ENCODE measurements around the gene TUFT1. TPM values are rescaled to one million over a fixed set of nuclear protein-coding genes. Genes with fewer than 3 reads are reported as not detected.

TUFT1 gene
- total RNA-seq, 1 donor = 5.4 TPM

DNA sequence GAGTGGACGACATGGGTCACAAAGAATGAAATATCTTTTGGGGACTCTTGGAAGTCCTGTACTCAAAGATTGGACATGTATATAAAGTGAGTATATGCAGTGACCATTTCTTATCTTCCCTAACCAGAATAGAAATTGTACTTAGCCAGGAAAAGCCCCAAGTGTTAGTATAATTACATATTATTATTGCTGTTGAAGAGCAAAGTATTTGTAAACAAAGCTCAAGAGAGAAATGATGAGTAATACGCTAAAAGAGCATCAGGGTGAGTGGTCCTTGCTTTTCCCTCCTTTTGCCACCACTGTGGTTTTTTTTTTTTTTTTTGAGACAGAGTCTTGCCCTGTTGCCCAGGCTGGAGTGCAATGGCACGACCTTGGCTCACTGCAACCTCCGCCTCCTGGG lies 35.4 kb upstream of the TUFT1 start:
- no peak for DNase-seq (ENCODE audit: low read depth)
- H3K4me3 ChIP-seq (ENCODE audit: low read depth, low read length) = no peak overlapping the region
- TF ChIP-seq, protein P1, sequence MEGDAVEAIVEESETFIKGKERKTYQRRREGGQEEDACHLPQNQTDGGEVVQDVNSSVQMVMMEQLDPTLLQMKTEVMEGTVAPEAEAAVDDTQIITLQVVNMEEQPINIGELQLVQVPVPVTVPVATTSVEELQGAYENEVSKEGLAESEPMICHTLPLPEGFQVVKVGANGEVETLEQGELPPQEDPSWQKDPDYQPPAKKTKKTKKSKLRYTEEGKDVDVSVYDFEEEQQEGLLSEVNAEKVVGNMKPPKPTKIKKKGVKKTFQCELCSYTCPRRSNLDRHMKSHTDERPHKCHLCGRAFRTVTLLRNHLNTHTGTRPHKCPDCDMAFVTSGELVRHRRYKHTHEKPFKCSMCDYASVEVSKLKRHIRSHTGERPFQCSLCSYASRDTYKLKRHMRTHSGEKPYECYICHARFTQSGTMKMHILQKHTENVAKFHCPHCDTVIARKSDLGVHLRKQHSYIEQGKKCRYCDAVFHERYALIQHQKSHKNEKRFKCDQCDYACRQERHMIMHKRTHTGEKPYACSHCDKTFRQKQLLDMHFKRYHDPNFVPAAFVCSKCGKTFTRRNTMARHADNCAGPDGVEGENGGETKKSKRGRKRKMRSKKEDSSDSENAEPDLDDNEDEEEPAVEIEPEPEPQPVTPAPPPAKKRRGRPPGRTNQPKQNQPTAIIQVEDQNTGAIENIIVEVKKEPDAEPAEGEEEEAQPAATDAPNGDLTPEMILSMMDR (IDR thresholded peaks at IDR 0.05; ENCODE audit: insufficient read depth, low read length) = no peak

DNA sequence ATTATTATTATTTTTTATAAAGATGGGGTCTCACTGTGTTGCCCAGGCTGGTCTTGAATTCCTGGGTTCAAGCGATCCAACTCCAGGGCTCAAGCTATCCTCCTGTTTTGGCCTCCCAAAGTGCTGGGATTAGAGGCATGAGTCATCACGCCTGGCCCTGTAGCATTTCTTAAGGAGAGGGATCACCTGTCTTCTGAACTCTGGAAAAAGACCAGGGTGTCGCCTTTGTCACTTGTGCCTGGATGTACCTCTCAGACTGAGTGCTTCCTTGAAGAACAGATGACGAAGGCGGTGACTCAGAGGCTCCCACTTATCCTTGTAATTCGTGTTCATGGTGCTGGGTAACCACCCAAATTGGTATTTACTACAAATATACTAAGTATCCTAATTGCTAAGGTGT lies 31.3 kb upstream of the TUFT1 start:
- DNase-seq (ENCODE audit: low read depth) = no peak
- TF ChIP-seq, protein P1 (IDR thresholded peaks at IDR 0.05; ENCODE audit: insufficient read depth, low read length) = no peak
- H3K4me3 ChIP-seq (ENCODE audit: low read depth, low read length) = no peak overlapping the region

DNA sequence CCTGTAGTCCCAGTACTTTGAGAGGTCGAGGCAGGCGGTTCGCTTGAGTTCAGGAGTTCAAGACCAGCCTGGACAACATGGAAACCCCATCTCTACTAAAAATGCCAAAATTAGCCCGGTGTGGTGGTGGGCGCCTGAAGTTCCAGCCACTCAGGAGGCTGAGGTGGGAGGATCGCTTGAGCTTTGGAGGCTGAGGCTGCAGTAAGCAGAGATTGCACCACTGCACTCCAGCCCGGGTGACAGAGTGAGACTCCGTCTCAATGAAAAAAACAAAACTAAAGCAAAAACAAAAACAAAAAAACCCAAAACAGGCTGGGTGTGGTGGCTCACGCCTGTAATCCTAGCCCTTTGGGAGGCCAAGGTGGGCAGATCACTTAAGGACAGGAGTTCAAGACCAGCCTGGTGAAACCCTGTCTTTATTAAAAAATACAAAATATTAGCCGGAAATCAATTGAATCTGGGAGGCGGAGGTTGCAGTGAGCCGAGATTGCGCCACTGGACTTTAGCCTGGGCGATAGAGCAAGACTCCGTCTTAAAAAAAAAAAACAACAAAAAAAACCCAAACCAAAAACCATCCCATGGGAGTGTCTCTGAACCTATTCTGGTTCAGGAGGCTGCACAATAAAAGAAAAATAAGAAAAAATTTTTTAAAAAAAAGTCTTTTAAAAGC lies 30.6 kb upstream of the TUFT1 start:
- TF ChIP-seq, protein P1 (IDR thresholded peaks at IDR 0.05; ENCODE audit: insufficient read depth, low read length) = no peak
- no peak overlapping the region for H3K4me3 ChIP-seq (ENCODE audit: low read depth, low read length)
- no peak for DNase-seq (ENCODE audit: low read depth)

DNA sequence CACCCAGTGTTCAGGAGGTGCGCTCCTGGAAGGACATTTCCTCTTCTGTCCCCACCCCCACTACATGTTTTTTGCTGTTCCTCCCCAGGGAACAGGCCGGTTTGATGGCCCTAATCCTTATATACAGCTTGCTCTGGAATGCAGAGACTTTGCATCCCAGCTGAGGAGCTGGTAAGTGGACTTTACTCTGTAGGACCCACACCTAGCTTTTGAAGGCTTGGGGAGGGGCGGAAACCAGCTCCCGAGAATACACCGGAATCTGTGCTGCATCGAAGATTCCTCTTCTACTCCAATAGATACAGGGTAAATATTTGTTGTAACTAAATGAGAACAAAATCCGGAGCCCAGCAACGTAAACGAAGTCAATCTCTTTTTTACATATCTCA lies 30.1 kb upstream of the TUFT1 start:
- no peak for DNase-seq (ENCODE audit: low read depth)
- TF ChIP-seq, protein P1 (IDR thresholded peaks at IDR 0.05; ENCODE audit: insufficient read depth, low read length) = no peak
- no peak overlapping the region for H3K4me3 ChIP-seq (ENCODE audit: low read depth, low read length)

DNA sequence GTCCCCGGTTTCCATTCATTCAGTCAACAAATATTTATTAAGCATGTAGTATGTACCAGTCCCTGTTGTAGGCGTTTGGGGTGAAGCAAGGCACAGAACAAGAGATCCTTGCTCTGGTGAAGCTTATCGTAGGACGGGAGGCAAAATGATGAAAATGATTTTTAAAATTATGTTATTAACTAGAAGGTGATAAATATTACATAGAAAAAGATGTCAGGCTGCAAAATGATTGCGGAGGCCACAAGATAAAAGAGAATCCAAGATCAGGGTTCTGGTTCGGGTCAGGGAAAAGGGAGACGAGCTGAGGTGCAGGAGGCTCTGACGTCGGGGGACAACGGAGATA lies 29.5 kb upstream of the TUFT1 start:
- DNase-seq (ENCODE audit: low read depth) = no peak
- H3K4me3 ChIP-seq (ENCODE audit: low read depth, low read length) = peak overlapping the region; percentile 64
- TF ChIP-seq, protein P1 (IDR thresholded peaks at IDR 0.05; ENCODE audit: insufficient read depth, low read length) = no peak

DNA sequence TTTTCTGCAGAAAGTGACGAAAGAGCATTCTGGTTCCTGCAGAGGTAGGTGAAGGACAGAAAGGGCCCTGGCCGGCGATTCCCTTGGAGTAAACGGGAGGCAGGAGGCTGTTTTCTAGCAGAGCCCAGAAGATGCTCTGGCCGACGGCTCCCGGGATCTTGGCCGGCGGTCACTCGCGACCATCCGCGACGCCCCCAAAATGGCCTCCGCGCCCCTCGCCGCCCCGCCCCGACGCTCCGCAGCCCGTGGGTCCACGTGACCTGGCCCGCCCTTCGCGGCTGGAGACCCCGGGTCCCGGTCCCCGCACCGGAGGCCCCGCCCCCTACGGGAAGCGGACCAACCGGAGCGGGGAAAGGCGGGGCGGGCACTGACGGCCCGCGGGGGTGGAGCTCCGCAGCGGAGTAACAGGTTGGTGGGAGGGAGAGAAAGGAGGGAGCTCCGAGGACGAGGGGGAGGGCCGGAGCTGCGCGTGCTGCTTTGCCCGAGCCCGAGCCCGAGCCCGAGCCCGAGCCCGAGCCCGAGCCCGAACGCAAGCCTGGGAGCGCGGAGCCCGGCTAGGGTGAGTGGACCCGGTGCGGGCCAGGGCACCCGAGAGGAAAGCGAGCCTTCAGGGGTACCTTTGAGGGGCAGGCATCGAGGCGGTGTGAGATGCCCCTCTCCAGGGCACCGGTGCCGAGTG lies 29.0 kb upstream of the TUFT1 start, which contains the start of gene CGN:
Gene CGN, plus strand, starts transcription at position 431 of the 679 bp plus-strand sequence. CDS start 7,133 bp downstream, outside the sequence.
- H3K4me3 ChIP-seq (ENCODE audit: low read depth, low read length) = peak within 1 kb of the TSS; percentile 64
- TF ChIP-seq, protein P1 (IDR thresholded peaks at IDR 0.05; ENCODE audit: insufficient read depth, low read length) = no peak
- DNase-seq (ENCODE audit: low read depth) = peak; percentile 47

All from fibroblast of the aortic adventitia (primary cell).